WERI-Rb-1 (cell line): ENCODE measurements around the gene ITGB5.

Source experiments
- DNase-seq: peaks from one replicate; pipeline ENCODE4 v3.0.0-alpha.2; 2020
- H3K27ac ChIP-seq: fragments of 250-450 bp; sonication (Bioruptor Pico); 2 replicates; pipeline ENCODE4 v1.5.1; 2020; ENCODE audit warnings: mild to moderate bottlenecking, moderate library complexity
- H3K27me3 ChIP-seq: fragments of 250-450 bp; sonication (Bioruptor Pico); 2 replicates; pipeline ENCODE4 v1.5.1; 2021; ENCODE audit warnings: mild to moderate bottlenecking, low read depth, moderate library complexity; ENCODE audit not compliant: insufficient read depth, severe bottlenecking
- H3K36me3 ChIP-seq: fragments of 250-450 bp; sonication (Bioruptor Pico); 2 replicates; pipeline ENCODE4 v1.5.1; 2020; ENCODE audit warnings: mild to moderate bottlenecking, moderate library complexity
- H3K4me3 ChIP-seq: 2 replicates; pipeline ENCODE4 v1.5.1; 2011; ENCODE audit warnings: low read depth, mild to moderate bottlenecking, control low read depth, low read length
- H3K9me3 ChIP-seq: fragments of 250-450 bp; sonication (Bioruptor Pico); 2 replicates; pipeline ENCODE4 v1.5.1; 2021; ENCODE audit warnings: mild to moderate bottlenecking, moderate library complexity; ENCODE audit not compliant: severe bottlenecking
- CTCF ChIP-seq: IDR thresholded peaks from 2 replicates; pipeline ENCODE4 v1.5.1; 2011; ENCODE audit warnings: low read depth, mild to moderate bottlenecking, control low read depth, inconsistent platforms, low read length

ITGB5 gene

GRCh38 chr3:124823648-124824047 lies 63.5 kb downstream of the ITGB5 start:
- Histone ChIP-seq H3K9me3 (no peaks in the 10 kb centered on the region), H3K4me3 (no peak overlapping the region), H3K27ac (no peak overlapping the region), H3K36me3 (no peaks in the 10 kb centered on the region), H3K27me3 (no peaks in the 10 kb centered on the region)
- TF ChIP-seq CTCF = no peak
- no peak for DNase-seq

- TF ChIP-seq CTCF = no peak
- H3K9me3 ChIP-seq = no peaks in the 10 kb centered on the region
- DNase-seq = no peak
- no peak overlapping the region for H3K27ac ChIP-seq
- no peaks in the 10 kb centered on the region for H3K36me3 ChIP-seq
- no peak overlapping the region for H3K4me3 ChIP-seq
- no peaks in the 10 kb centered on the region for H3K27me3 ChIP-seq
Observed at GRCh38 chr3:124823206-124823605, 64.0 kb downstream of the ITGB5 start.

GRCh38 chr3:124821356-124821755 lies 65.8 kb downstream of the ITGB5 start:
- no peak for TF ChIP-seq CTCF

GRCh38 chr3:124818398-124819091 lies 68.6 kb downstream of the ITGB5 start:
- no peak overlapping the region for H3K4me3 ChIP-seq
- H3K36me3 ChIP-seq = no peaks in the 10 kb centered on the region
- no peak for DNase-seq

More at GRCh38 chr3:124821356-124821755, 65.8 kb downstream of the ITGB5 start:
- no peak overlapping the region for H3K4me3 ChIP-seq
- H3K27ac ChIP-seq = no peak overlapping the region
- H3K9me3 ChIP-seq = no peaks in the 10 kb centered on the region
- no peaks in the 10 kb centered on the region for H3K27me3 ChIP-seq
- DNase-seq = no peak
- no peaks in the 10 kb centered on the region for H3K36me3 ChIP-seq

GRCh38 chr3:124817079-124817478 lies 70.1 kb downstream of the ITGB5 start:
- H3K27me3 ChIP-seq = no peaks in the 10 kb centered on the region
- H3K36me3 ChIP-seq = no peaks in the 10 kb centered on the region
- no peak for DNase-seq
- no peak for TF ChIP-seq CTCF
- H3K9me3 ChIP-seq = no peaks in the 10 kb centered on the region
- no peak overlapping the region for H3K4me3 ChIP-seq
- H3K27ac ChIP-seq = no peak overlapping the region

More at GRCh38 chr3:124818398-124819091, 68.6 kb downstream of the ITGB5 start:
- Histone ChIP-seq H3K9me3 (no peaks in the 10 kb centered on the region), H3K27ac (no peak overlapping the region), H3K27me3 (no peaks in the 10 kb centered on the region)
- TF ChIP-seq CTCF = no peak

- Histone ChIP-seq H3K27ac (no peak overlapping the region), H3K4me3 (no peak overlapping the region), H3K36me3 (no peaks in the 10 kb centered on the region), H3K27me3 (no peaks in the 10 kb centered on the region), H3K9me3 (no peaks in the 10 kb centered on the region)
- TF ChIP-seq CTCF = no peak
- DNase-seq = no peak
Observed at GRCh38 chr3:124816206-124816605, 71.0 kb downstream of the ITGB5 start.
